Adrenal gland (tissue), 12 donors: ENCODE data around the gene CCDC177. TPM values are rescaled to one million over a fixed set of nuclear protein-coding genes. Genes with fewer than 3 reads are reported as not detected.

Source experiments
- DNase-seq, 7 donors: peaks; one replicate each; pipeline ENCODE4 v3.0.0-alpha.2; 2019 to 2020
- H3K27ac ChIP-seq, 5 donors: fragments of 200-600 bp; sonication (generic) in 4 of 5; 1 replicate in 3 of 5; 2 replicates in 2 of 5; pipeline versions ENCODE4 v1.5.1 to v1.8.0; 2016 to 2020; ENCODE audit warnings: mild to moderate bottlenecking in 1 of 5
- H3K27me3 ChIP-seq: fragments of 200-600 bp; 2 replicates; pipeline ENCODE4 v1.8.0; 2021
- H3K36me3 ChIP-seq, 2 donors: fragments of 200-600 bp; replicated peaks in 1 of 2; 1 replicate in 1 of 2; 2 replicates in 1 of 2; pipeline versions ENCODE4 v1.5.1 to v1.8.0; 2018 to 2022
- H3K4me1 ChIP-seq, 2 donors: fragments of 200-600 bp; replicated peaks in 1 of 2; 1 replicate in 1 of 2; 2 replicates in 1 of 2; pipeline versions ENCODE4 v1.5.1 to v1.8.0; 2018 to 2021
- H3K4me3 ChIP-seq, 4 donors: fragments of 200-600 bp; sonication (generic) in 3 of 4; one replicate each; pipeline ENCODE4 v1.5.1; 2016 to 2018
- H3K9me3 ChIP-seq, 3 donors: fragments of 200-600 bp; sonication (generic) in 1 of 3; replicated peaks in 1 of 3; 1 replicate in 2 of 3; 2 replicates in 1 of 3; pipeline versions ENCODE4 v1.5.1 to v1.8.0; 2016 to 2021
- CTCF ChIP-seq, 6 experiments: fragments of 450-650 bp in 4 of 6; fragments of 200-600 bp in 2 of 6; sonication (generic) in 1 of 6; IDR thresholded peaks; 1 replicate in 5 of 6; 2 replicates in 1 of 6; pipeline versions ENCODE4 v1.5.1 to v1.8.0; 2016 to 2021; ENCODE audit warnings: antibody characterized with exemption in 6 of 6, mild to moderate bottlenecking in 2 of 6, moderate library complexity in 1 of 6
- POLR2A ChIP-seq, 2 donors: fragments of 450-650 bp; IDR thresholded peaks; one replicate each; pipeline ENCODE4 v1.6.1; 2017; ENCODE audit warnings: antibody characterized with exemption in 2 of 2, mild to moderate bottlenecking in 2 of 2, moderate library complexity in 1 of 2
- WGBS, 4 donors: extraction: QIAGEN DNeasy Blood & Tissue Kit in 2 of 4; methylation state at CpG; one replicate each; pipeline versions ENCODE4 v1.1.5 to v1.1.7; 2013 to 2017; 5-methylcytosine and 5-hydroxymethylcytosine counted together
- intact Hi-C, 2 donors: fragments of 100-400 bp; cut with DNase I; formaldehyde crosslinking; loops; one replicate each; pipeline versions ENCODE4 v1.14.1 to v1.15.0; 2022 to 2023
- polyA plus RNA-seq, 3 donors: library from polyadenylated mRNA; stranded (reverse); fragments of 200-250 nt in 2 of 3; fragments of 350-450 nt in 1 of 3; fragmentation: Illumina TruSeq in 1 of 3; extraction: RNeasy Lipid Tissue Mini Kit (QIAGEN cat#74804) in 1 of 3; gene quantifications; one replicate each; pipeline ENCODE4 v1.2.3, GENCODE V29; 2013 to 2014
- total RNA-seq, 9 donors: library from RNA; depleted of rRNA in 4 of 9; stranded (reverse); fragments of >200 nt in 4 of 9; fragments of 120-200 nt in 1 of 9; fragmentation: NEBNext Ultra II Directional in 1 of 9; extraction: Animal tissue kit (Norgen Biotek cat#: 25700) in 1 of 9; gene quantifications; one replicate each; pipeline versions ENCODE4 v1.1.0 to v1.2.4, GENCODE V29; 2013 to 2023
- donor health status: healthy with polysubstance abuse.
- donor health status: Bipolar disorder and iron deficiency.
- donor health status: DM: yes; HTN: yes; CAD: no.
- donor health status: DM: no; HTN: no; CAD: no.
- donor health status: DM: no; HTN: no; CAD: no.
- donor health status: DM: yes; HTN: yes; CAD: no.

Gene CCDC177
- total and polyA plus RNA-seq, 12 donors: 0.04 to 0.61 (median 0.30) TPM; not detected in 3

- no peaks in the 10 kb centered on the region for H3K36me3 ChIP-seq
- no peak overlapping the region for H3K27ac ChIP-seq
- intact Hi-C loops: loop anchor here (2.0 to 5.0 kb wide), 2 partner anchors 34 kb away; partner anchors contain the start of gene CCDC177 (in 1 of the 2)
- DNase-seq: no peak
- peaks cover 0 to 9% of the 10 kb centered on the region in 2 donors for H3K4me1 ChIP-seq
- 88 to 100% (median 90%) methylated on average over 1 of the region's 1 CpG for WGBS, 4 donors
- no peak for TF ChIP-seq CTCF (IDR thresholded peaks at IDR 0.05)
- TF ChIP-seq POLR2A (IDR thresholded peaks at IDR 0.05): no peak
- H3K27me3 ChIP-seq: peaks cover 5% of the 10 kb centered on the region
- no peak overlapping the region for H3K4me3 ChIP-seq
- H3K9me3 ChIP-seq: no peaks in the 10 kb centered on the region
These were observed 35.9 kb downstream of the CCDC177 start for GRCh38 chr14:69538766-69539165.

GRCh38 chr14:69537900-69538299, 36.8 kb downstream of the CCDC177 start:
- Histone ChIP-seq H3K4me3 (no peak overlapping the region), H3K36me3 (no peaks in the 10 kb centered on the region), H3K27ac (no peak overlapping the region), H3K27me3 (peaks cover 5% of the 10 kb centered on the region), H3K4me1 (peaks cover 0 to 9% of the 10 kb centered on the region in 2 donors), H3K9me3 (no peaks in the 10 kb centered on the region)
- 86 to 96% (median 95%) methylated on average over 1 of the region's 1 CpG for WGBS, 4 donors
- TF ChIP-seq POLR2A (IDR thresholded peaks at IDR 0.05): no peak
- TF ChIP-seq CTCF (IDR thresholded peaks at IDR 0.05): no peak
- intact Hi-C loops: loop anchor here (2.0 to 5.0 kb wide), 2 partner anchors 34 to 35 kb away; partner anchors contain the start of gene CCDC177 (in 1 of the 2)
- DNase-seq: no peak

- H3K36me3 ChIP-seq: no peaks in the 10 kb centered on the region
These were observed 37.7 kb downstream of the CCDC177 start for GRCh38 chr14:69536971-69537370.

GRCh38 chr14:69535230-69535848, 39.3 kb downstream of the CCDC177 start:
- H3K4me3 ChIP-seq: no peak overlapping the region
- intact Hi-C loops: loop anchor here in 1 of 2 donors (5.0 kb wide), 1 partner anchor 37 kb away; the partner anchor contains the start of gene CCDC177
- H3K27me3 ChIP-seq: peaks cover 5% of the 10 kb centered on the region
- WGBS, 4 donors: 0 to 5% (median 3%) methylated on average over 4 of the region's 4 CpGs
- no peak overlapping the region for H3K27ac ChIP-seq
- TF ChIP-seq CTCF (IDR thresholded peaks at IDR 0.05): peak; percentile 40 to 71 (median 60)
- TF ChIP-seq POLR2A (IDR thresholded peaks at IDR 0.05): no peak
- H3K36me3 ChIP-seq: no peaks in the 10 kb centered on the region
- peaks cover 0 to 2% of the 10 kb centered on the region in 2 donors for H3K4me1 ChIP-seq
- peak; percentile 47 to 77 (median 56) for DNase-seq
- H3K9me3 ChIP-seq: no peaks in the 10 kb centered on the region

More at GRCh38 chr14:69536971-69537370, 37.7 kb downstream of the CCDC177 start:
- intact Hi-C loops: loop anchor here in 1 of 2 donors (5.0 kb wide), 1 partner anchor 35 kb away; the partner anchor contains the start of gene CCDC177
- H3K27me3 ChIP-seq: peaks cover 5% of the 10 kb centered on the region
- no peak for DNase-seq
- no peak overlapping the region for H3K27ac ChIP-seq
- peaks cover 0 to 9% of the 10 kb centered on the region in 2 donors for H3K4me1 ChIP-seq
- no peaks in the 10 kb centered on the region for H3K9me3 ChIP-seq
- H3K4me3 ChIP-seq: no peak overlapping the region
- no peak for TF ChIP-seq POLR2A (IDR thresholded peaks at IDR 0.05)
- TF ChIP-seq CTCF (IDR thresholded peaks at IDR 0.05): no peak
